VCaP (cell line): ENCODE data around the gene APOM.

Experiments used
- H3K27ac ChIP-seq: fragments of 450-650 bp; 2 replicates; pipeline ENCODE4 v1.5.1; 2017
- CTCF ChIP-seq: fragments of 450-650 bp; conservative IDR thresholded peaks from 2 replicates; pipeline ENCODE4 v1.5.1; 2017; ENCODE audit warnings: mild to moderate bottlenecking, moderate library complexity

APOM gene

DNA sequence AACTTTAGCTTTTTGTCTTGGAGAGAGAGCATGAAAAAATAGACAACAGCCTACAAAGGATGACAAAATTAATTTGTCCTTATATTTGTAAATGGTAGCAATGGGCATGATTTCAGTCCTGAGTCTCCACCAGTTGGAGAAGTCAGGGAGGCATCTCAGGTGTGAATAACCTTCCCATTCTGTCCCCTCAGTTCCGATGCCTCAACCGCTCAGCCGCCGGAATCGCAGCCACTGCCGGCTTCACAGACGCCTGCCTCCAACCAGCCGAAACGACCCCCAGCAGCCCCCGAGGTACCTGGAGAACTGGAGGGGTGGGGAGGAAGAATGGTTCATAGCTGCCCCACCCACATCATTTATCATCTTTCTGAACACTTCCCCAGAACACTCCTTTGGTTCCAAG is 31.6 kb upstream of the APOM start:
- TF ChIP-seq CTCF = no peak
- peak overlapping the region; percentile 95 for H3K27ac ChIP-seq

- no peak overlapping the region for H3K27ac ChIP-seq
- TF ChIP-seq CTCF = no peak
These were observed 28.7 kb upstream of the APOM start for GRCh38 chr6:31626952-31627351.

DNA sequence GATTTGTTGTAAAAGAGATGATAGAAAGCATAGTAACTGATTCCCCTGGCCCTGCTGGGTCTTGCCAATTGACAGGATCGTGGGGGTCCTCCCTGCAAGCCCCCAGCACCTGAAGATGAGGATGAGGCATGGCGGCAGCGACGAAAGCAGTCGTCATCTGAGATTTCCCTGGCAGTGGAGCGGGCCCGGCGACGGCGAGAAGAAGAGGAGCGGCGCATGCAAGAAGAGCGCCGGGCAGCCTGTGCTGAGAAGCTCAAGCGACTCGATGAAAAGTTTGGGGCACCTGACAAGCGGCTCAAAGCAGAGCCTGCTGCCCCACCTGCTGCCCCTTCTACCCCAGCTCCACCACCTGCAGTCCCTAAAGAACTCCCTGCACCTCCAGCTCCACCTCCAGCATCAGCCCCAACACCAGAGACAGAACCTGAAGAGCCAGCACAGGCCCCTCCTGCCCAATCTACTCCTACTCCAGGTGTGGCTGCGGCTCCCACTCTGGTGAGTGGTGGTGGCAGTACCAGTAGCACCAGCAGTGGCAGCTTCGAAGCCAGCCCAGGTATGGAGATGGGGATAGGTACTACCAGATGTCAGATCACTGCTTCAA is 27.9 kb upstream of the APOM start:
- TF ChIP-seq CTCF = no peak
- H3K27ac ChIP-seq = no peak overlapping the region

DNA sequence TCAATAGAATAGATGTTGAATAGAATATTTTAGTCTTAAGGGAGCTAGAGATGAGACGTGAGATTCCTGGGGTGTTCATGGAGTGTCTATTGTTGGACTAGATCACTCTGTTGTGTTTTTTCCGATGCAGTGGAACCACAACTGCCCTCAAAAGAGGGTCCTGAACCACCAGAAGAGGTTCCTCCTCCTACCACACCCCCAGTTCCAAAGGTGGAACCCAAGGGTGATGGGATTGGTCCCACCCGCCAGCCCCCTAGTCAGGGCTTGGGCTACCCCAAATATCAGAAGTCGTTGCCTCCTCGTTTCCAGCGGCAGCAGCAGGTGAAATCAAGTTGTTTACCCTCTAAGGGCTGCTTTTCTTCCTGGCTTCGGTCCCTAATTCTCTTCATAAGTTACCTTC is 26.7 kb upstream of the APOM start:
- no peak overlapping the region for H3K27ac ChIP-seq
- TF ChIP-seq CTCF = no peak

DNA sequence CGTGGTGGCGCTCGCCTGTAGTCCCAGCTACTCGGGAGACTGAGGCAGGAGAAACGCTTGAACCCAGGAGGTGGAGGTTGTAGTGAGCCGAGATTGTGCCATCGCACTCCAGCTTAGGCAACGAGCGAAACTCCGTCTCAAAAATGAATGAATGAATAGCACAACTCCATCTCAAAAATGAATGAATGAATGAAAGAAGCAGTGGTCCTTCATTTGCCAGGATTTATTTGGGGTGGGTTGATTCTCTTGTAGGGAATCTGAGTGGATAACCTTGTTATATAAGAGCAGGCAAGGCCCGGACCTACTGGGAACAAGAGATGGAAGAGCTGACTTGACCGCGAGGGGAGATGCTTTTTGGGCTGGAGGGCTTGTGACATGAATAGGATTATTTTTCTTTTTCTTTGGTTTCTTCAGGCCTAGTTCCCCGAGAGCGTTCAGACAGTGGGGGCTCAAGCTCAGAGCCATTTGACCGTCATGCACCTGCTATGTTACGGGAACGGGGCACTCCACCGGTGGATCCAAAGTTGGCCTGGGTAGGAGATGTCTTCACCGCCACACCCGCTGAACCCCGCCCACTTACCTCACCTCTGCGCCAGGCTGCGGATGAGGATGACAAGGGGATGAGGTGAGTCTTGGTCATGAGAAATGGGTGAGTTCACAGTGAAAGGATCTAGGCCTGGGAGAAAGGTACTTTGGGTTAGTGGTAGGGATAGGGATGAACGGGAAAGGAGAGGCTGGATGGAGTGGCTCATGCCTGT is 25.3 kb upstream of the APOM start:
- H3K27ac ChIP-seq = no peak overlapping the region
- no peak for TF ChIP-seq CTCF

- TF ChIP-seq CTCF = no peak
These were observed 24.5 kb upstream of the APOM start for GRCh38 chr6:31631209-31631608.

GRCh38 chr6:31631681-31632278 is 23.9 kb upstream of the APOM start:
- no peak for TF ChIP-seq CTCF
- H3K27ac ChIP-seq = no peak overlapping the region

More at GRCh38 chr6:31631209-31631608, 24.5 kb upstream of the APOM start:
- no peak overlapping the region for H3K27ac ChIP-seq
